ENCODE data around the gene NEMF.
A peak's percentile ranks its signal among the peaks of the same experiment; 100 is the strongest.

The NEMF gene

DNA sequence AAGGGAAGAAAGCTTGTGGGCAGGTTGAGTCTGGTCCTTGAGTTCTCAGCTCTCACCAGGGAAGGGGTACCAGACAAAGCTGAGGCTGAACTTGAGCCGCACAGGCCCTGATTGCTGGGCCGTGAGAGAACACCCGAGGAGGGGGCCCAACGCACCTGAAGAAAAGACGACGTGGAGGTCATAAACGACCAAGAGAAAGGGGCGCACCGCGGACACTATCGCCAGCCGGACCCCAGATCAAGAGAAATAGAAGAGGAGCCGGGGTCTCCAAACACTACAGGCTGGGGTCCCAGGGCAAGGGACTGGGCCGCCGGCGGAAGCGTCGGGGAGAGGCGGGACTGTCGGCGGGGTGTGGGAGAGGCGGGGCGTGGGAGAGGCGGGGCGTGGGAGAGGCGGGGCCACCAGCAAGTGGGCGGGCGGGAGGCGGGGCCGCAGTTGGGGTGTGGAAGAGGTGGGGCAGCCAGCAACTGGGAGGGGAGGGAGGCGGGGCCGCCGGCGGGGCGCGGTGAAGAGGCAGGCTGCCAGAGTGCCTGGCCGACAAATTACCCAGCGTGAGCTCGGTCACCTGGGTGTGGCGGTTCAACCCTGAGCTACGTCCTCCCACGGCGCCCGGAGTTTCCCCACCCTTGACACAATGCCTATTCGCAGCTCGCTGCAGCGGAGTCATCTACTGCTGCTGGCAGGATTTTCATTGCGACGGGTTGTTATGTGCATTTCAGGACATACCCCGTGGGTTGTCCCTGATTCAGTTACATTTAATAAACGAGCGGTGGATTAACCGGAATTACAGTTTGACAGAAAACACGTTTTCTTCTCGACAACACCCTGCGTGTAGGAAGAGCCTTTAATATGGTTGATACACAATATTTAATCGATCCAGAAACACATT lies 15.5 kb upstream of the NEMF start (continued):
- TF ChIP-seq, protein P1, sequence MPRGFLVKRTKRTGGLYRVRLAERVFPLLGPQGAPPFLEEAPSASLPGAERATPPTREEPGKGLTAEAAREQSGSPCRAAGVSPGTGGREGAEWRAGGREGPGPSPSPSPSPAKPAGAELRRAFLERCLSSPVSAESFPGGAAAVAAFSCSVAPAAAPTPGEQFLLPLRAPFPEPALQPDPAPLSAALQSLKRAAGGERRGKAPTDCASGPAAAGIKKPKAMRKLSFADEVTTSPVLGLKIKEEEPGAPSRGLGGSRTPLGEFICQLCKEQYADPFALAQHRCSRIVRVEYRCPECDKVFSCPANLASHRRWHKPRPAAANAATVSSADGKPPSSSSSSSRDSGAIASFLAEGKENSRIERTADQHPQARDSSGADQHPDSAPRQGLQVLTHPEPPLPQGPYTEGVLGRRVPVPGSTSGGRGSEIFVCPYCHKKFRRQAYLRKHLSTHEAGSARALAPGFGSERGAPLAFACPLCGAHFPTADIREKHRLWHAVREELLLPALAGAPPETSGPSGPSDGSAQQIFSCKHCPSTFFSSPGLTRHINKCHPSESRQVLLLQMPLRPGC (tag by site-specific recombination; IDR thresholded peaks at IDR 0.05), result no peak
- TF ChIP-seq ZNF48 (tag by site-specific recombination; IDR thresholded peaks at IDR 0.05) (no peak), OVOL3 (tag by site-specific recombination; IDR thresholded peaks at IDR 0.05) (no peak), MEIS1 (CRISPR knock-in tag; IDR thresholded peaks at IDR 0.05; ENCODE audit: borderline replicate concordance) (no peak), ZNF169 (tag by site-specific recombination; IDR thresholded peaks at IDR 0.05) (no peak), ZNF555 (tag by site-specific recombination; conservative IDR thresholded peaks at IDR 0.05) (no peak), ZNF561 (tag by site-specific recombination; IDR thresholded peaks at IDR 0.05; ENCODE audit: borderline replicate concordance) (no peak), MYNN (tag by site-specific recombination; IDR thresholded peaks at IDR 0.05; ENCODE audit: borderline replicate concordance) (no peak), ZNF626 (tag by site-specific recombination; IDR thresholded peaks at IDR 0.05) (no peak), ZNF433 (tag by site-specific recombination; IDR thresholded peaks at IDR 0.05; ENCODE audit: low read depth) (no peak), ZNF560 (tag by site-specific recombination; IDR thresholded peaks at IDR 0.05; ENCODE audit: borderline replicate concordance) (no peak), SP7 (tag by site-specific recombination; IDR thresholded peaks at IDR 0.05) (peak; percentile 68), ZNF132 (tag by site-specific recombination; IDR thresholded peaks at IDR 0.05; ENCODE audit: borderline replicate concordance) (no peak), ZNF311 (tag by site-specific recombination; IDR thresholded peaks at IDR 0.05; ENCODE audit: borderline replicate concordance) (no peak), ZNF274 (IDR thresholded peaks at IDR 0.05; ENCODE audit: low read length) (no peak), ZNF274 (tag by site-specific recombination; IDR thresholded peaks at IDR 0.05; ENCODE audit: borderline replicate concordance) (no peak), ZNF121 (tag by site-specific recombination; IDR thresholded peaks at IDR 0.05) (no peak), ZNF777 (tag by site-specific recombination; IDR thresholded peaks at IDR 0.05; ENCODE audit: borderline replicate concordance) (no peak), ZNF341 (tag by site-specific recombination; IDR thresholded peaks at IDR 0.05; ENCODE audit: low read depth) (peak; percentile 68), ZNF366 (tag by site-specific recombination; conservative IDR thresholded peaks at IDR 0.05) (no peak), SP3 (tag by site-specific recombination; IDR thresholded peaks at IDR 0.05) (peak; percentile 89), ZNF830 (tag by site-specific recombination; IDR thresholded peaks at IDR 0.05; ENCODE audit: low read depth) (no peak), ZNF664 (tag by site-specific recombination; IDR thresholded peaks at IDR 0.05) (no peak), ZNF302 (tag by site-specific recombination; IDR thresholded peaks at IDR 0.05; ENCODE audit: low read depth) (no peak), TRIM28 (IDR thresholded peaks at IDR 0.05; ENCODE audit: borderline replicate concordance, low read length) (peak; percentile 55; the same call in 1 of the 2 replicates), ZNF10 (tag by site-specific recombination; IDR thresholded peaks at IDR 0.05) (0 out of 2 replicates have a peak, but pooled peaks have one; percentile 46), ZNF19 (tag by site-specific recombination; IDR thresholded peaks at IDR 0.05; ENCODE audit: low read depth) (no peak), MZF1 (tag by site-specific recombination; IDR thresholded peaks at IDR 0.05; ENCODE audit: borderline replicate concordance) (no peak), ZNF571 (tag by site-specific recombination; IDR thresholded peaks at IDR 0.05) (no peak)
- TF ChIP-seq, protein P2, sequence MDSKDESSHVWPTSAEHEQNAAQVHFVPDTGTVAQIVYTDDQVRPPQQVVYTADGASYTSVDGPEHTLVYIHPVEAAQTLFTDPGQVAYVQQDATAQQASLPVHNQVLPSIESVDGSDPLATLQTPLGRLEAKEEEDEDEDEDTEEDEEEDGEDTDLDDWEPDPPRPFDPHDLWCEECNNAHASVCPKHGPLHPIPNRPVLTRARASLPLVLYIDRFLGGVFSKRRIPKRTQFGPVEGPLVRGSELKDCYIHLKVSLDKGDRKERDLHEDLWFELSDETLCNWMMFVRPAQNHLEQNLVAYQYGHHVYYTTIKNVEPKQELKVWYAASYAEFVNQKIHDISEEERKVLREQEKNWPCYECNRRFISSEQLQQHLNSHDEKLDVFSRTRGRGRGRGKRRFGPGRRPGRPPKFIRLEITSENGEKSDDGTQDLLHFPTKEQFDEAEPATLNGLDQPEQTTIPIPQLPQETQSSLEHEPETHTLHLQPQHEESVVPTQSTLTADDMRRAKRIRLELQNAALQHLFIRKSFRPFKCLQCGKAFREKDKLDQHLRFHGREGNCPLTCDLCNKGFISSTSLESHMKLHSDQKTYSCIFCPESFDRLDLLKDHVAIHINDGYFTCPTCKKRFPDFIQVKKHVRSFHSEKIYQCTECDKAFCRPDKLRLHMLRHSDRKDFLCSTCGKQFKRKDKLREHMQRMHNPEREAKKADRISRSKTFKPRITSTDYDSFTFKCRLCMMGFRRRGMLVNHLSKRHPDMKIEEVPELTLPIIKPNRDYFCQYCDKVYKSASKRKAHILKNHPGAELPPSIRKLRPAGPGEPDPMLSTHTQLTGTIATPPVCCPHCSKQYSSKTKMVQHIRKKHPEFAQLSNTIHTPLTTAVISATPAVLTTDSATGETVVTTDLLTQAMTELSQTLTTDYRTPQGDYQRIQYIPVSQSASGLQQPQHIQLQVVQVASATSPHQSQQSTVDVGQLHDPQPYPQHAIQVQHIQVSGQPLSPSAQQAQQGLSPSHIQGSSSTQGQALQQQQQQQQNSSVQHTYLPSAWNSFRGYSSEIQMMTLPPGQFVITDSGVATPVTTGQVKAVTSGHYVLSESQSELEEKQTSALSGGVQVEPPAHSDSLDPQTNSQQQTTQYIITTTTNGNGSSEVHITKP (tag by site-specific recombination; IDR thresholded peaks at IDR 0.05), result no peak
- TF ChIP-seq, protein P3, sequence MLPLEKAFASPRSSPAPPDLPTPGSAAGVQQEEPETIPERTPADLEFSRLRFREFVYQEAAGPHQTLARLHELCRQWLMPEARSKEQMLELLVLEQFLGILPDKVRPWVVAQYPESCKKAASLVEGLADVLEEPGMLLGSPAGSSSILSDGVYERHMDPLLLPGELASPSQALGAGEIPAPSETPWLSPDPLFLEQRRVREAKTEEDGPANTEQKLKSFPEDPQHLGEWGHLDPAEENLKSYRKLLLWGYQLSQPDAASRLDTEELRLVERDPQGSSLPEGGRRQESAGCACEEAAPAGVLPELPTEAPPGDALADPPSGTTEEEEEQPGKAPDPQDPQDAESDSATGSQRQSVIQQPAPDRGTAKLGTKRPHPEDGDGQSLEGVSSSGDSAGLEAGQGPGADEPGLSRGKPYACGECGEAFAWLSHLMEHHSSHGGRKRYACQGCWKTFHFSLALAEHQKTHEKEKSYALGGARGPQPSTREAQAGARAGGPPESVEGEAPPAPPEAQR (tag by site-specific recombination; IDR thresholded peaks at IDR 0.05), result no peak
- TF ChIP-seq, protein P4, sequence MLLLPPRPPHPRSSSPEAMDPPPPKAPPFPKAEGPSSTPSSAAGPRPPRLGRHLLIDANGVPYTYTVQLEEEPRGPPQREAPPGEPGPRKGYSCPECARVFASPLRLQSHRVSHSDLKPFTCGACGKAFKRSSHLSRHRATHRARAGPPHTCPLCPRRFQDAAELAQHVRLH (tag by site-specific recombination; IDR thresholded peaks at IDR 0.05), result peak; percentile 52; the same call in 1 of the 2 replicates
- TF ChIP-seq, protein P5, sequence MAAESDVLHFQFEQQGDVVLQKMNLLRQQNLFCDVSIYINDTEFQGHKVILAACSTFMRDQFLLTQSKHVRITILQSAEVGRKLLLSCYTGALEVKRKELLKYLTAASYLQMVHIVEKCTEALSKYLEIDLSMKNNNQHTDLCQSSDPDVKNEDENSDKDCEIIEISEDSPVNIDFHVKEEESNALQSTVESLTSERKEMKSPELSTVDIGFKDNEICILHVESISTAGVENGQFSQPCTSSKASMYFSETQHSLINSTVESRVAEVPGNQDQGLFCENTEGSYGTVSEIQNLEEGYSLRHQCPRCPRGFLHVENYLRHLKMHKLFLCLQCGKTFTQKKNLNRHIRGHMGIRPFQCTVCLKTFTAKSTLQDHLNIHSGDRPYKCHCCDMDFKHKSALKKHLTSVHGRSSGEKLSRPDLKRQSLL (tag by site-specific recombination; IDR thresholded peaks at IDR 0.05), result no peak

Data from HEK293 (cell line).